ENCODE data around the gene ZNF658.
A peak's percentile ranks its signal among the peaks of the same experiment; 100 is the strongest.
"Not testable (repeated sequence)": the region's sequence is repeated elsewhere in the genome, so short reads cannot be mapped to it uniquely, and the experiment has no call there.

The ZNF658 gene

GRCh38 chr9:66900490-66901131 lies at the start of gene ZNF658:
TSS of gene ZNF658 (plus strand) at chr9:66900725. CDS start at chr9:66903562, 2,837 bp downstream.
- peak; percentile 50 to 56 for DNase-seq (ENCODE audit: low read depth in 2 of 2)

GRCh38 chr9:66861732-66862131 lies 38.8 kb upstream of the ZNF658 start:
- DNase-seq (ENCODE audit: low read depth in 2 of 2) = not testable (repeated sequence)

GRCh38 chr9:66868660-66869059 lies 31.9 kb upstream of the ZNF658 start:
- not testable (repeated sequence) for DNase-seq (ENCODE audit: low read depth in 2 of 2)

- DNase-seq (ENCODE audit: low read depth in 2 of 2) = not testable (repeated sequence)
These were observed 19.9 kb upstream of the ZNF658 start for GRCh38 chr9:66880605-66881004.

GRCh38 chr9:66881847-66882246 lies 18.7 kb upstream of the ZNF658 start:
- DNase-seq (ENCODE audit: low read depth in 2 of 2) = not testable (repeated sequence)

- DNase-seq (ENCODE audit: low read depth in 2 of 2) = not testable (repeated sequence)
These were observed 10.2 kb upstream of the ZNF658 start for GRCh38 chr9:66890334-66890733.

GRCh38 chr9:66901141-66901540 lies 616 bp downstream of the ZNF658 start:
- DNase-seq (ENCODE audit: low read depth in 2 of 2) = not testable (repeated sequence)

- DNase-seq (ENCODE audit: low read depth in 2 of 2) = not testable (repeated sequence)
These were observed 9.0 kb downstream of the ZNF658 start for GRCh38 chr9:66909560-66909959.

- DNase-seq (ENCODE audit: low read depth in 2 of 2) = not testable (repeated sequence)
These were observed 19.5 kb downstream of the ZNF658 start for GRCh38 chr9:66920072-66920471.

DNA sequence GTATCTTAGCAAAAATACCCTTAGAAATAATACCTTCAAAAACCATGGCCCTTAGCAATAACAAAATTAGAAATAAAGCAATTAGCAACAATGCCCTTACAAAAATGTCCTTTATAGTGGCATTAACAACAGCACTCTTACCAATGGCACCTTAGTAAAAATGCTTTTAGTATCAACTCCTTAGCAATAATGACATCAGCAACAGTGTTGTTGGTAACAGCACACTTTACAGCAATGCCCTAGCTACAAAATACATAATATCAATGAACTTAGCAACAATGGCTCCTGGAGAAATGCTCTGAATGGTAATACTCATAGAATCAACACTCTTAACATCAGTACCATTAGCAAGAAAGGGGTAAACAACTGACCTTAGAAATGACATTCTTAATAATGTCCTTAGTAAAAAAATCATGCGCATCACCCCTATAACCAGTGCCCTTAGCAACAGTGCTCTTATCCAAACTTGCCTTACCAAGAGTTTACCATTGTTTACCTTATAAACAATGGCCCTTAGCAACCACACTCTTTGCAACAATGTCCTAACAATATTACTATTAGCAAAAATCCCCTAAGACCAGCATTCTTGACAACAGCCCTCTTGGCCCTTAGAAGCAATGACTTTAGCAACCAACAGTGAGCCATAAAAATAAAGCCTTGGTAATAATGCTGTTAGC lies 35.8 kb downstream of the ZNF658 start:
- DNase-seq (ENCODE audit: low read depth in 2 of 2) = not testable (repeated sequence)

- DNase-seq (ENCODE audit: low read depth in 2 of 2) = not testable (repeated sequence)
These were observed 37.1 kb downstream of the ZNF658 start for GRCh38 chr9:66937662-66938061.

DNA sequence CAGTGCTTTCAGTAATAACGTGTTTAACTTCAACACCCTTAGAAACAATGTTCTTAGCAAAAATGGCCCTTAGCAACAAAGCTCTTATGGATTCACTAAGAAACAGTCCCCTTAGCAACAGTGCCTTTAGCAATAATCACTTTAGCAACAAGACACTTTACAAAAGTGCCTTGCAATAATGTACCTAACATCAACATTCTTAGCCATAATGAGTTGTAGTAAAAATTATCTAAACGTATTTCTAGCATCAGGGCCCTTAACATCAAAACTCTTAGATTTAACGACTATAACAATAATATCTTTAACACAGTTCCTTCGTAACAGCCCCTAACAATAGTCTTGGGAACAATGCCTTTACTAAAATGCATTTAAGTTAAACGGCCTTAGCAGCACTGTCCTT lies 37.8 kb downstream of the ZNF658 start:
- DNase-seq (ENCODE audit: low read depth in 2 of 2) = not testable (repeated sequence)

DNA sequence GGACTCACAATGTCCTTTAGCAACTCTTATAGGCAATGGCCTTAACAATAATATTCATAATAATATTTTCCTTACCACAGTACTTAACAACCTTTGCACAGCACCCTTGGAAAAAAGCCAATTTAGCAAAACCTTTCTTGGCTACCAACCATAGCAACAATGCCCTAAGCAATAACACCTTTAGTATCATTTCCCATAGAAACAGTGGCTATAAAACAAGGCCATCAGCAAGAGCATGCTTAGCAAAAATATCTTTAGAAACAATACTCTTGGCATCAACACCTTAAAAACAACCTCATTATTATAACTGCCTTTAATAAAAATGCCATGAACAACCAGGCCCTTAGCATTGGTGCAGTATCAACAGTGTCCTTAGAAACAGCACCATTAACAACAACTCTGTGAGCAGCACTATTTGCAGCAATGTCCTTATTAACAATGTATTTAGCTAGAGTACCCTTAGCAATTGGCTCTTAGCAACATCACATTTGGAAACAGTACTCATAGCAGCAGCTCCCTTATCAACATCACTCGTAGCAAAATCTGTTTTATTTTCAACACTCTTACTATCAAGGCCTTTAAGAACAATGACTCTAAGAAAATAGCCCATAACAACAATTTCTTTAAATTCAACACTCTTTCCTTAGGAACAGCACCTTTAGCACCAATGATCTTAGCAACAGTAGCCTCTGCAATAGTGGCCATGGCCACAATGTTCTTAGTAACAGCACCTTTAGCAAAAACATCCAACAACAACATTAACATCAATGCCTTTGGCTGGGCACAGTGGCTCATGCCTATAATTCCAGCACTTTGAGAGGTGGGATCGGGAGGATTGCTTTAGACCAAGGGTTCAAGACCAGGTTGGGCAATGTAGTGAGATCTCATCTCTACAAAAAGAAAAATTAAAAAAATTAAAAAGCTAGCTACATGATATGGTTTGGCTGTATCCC lies 39.6 kb downstream of the ZNF658 start:
- DNase-seq (ENCODE audit: low read depth in 2 of 2) = not testable (repeated sequence)

- not testable (repeated sequence) for DNase-seq (ENCODE audit: low read depth in 2 of 2)
These were observed 42.1 kb downstream of the ZNF658 start for GRCh38 chr9:66942400-66943155.

DNA sequence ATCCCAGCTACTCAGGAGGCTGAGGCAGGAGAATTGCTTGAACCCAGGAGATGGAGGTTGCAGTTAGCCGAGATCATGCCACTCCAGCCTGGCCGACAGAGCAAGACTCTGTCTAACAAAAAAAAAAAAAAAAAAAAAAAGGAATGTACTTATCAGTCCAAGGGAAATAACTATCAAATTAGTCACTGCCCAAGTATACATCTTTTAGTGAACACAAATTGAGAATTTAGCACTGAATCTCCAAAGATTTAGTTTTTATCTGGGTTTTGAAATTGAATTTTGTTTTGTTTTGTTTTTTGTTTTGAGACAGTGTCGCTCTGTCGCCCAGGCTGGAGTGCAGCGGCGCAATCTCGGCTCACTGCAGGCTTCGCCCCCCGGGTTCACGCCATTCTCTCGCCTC lies 52.1 kb downstream of the ZNF658 start:
- DNase-seq (ENCODE audit: low read depth in 2 of 2) = not testable (repeated sequence)
